H1 (cell line): ENCODE data around the gene ATXN7L3. TPM values are rescaled to one million over a fixed set of nuclear protein-coding genes. Genes with fewer than 3 reads are reported as not detected.

Source experiments
- CTCF ChIA-PET: fragments of 300-600 bp; sonication (Branson Sonifier 250); formaldehyde crosslinking; loops from one replicate; lab custom pipeline; 2021; ENCODE audit not compliant: partially characterized antibody; lab: Charles Lee
- POLR2A ChIA-PET: fragments of 300-600 bp; sonication (Branson Sonifier 250); formaldehyde crosslinking; loops from one replicate; lab custom pipeline; 2021; ENCODE audit warnings: inconsistent platforms; ENCODE audit not compliant: partially characterized antibody; lab: Charles Lee
- DNase-seq, 2 experiments: peaks; one replicate each; pipeline versions ENCODE4 v3.0.0 to v3.0.0-alpha.2; 2010 to 2022; ENCODE audit warnings: low spot score in 2 of 2, low read depth in 1 of 2, mixed read lengths in 1 of 2
- FAIRE-seq: peaks from 2 replicates; lab custom pipeline; 2011; peaks lifted over from hg19 to GRCh38; lab: Jason Lieb, UNC
- H2AFZ ChIP-seq: 2 replicates; pipeline ENCODE4 v1.8.1; 2012; ENCODE audit warnings: low read length, inconsistent platforms
- H2AK5ac ChIP-seq: 2 replicates; pipeline ENCODE4 v1.6.1; 2013; ENCODE audit warnings: low read depth, low read length
- H2BK120ac ChIP-seq: replicated peaks from 2 replicates; pipeline ENCODE3; 2013; ENCODE audit warnings: low read depth, low read length, inconsistent platforms
- H2BK12ac ChIP-seq: 2 replicates; pipeline ENCODE4 v1.6.1; 2013; ENCODE audit warnings: low read depth, low read length
- H2BK15ac ChIP-seq: 2 replicates; pipeline ENCODE4 v1.6.1; 2013; ENCODE audit warnings: low read length
- H2BK20ac ChIP-seq: 2 replicates; pipeline ENCODE4 v1.6.1; 2013; ENCODE audit warnings: low read length
- H2BK5ac ChIP-seq: 2 replicates; pipeline ENCODE4 v1.6.1; 2013; ENCODE audit warnings: low read depth, low read length
- H3K14ac ChIP-seq: 2 replicates; pipeline ENCODE4 v1.6.1; 2013; ENCODE audit warnings: inconsistent platforms; ENCODE audit not compliant: insufficient read length
- H3K18ac ChIP-seq: 2 replicates; pipeline ENCODE4 v1.6.1; 2013; ENCODE audit warnings: low read length; ENCODE audit errors: extremely low read depth
- H3K23ac ChIP-seq: 2 replicates; pipeline ENCODE4 v1.6.1; 2013; ENCODE audit warnings: inconsistent platforms; ENCODE audit not compliant: insufficient read length
- H3K23me2 ChIP-seq: 2 replicates; pipeline ENCODE4 v1.6.1; 2013; ENCODE audit warnings: low read depth, low read length
- H3K27ac ChIP-seq: 2 replicates; pipeline ENCODE4 v1.6.1; 2011; ENCODE audit warnings: low read depth, low read length, inconsistent platforms
- H3K27me3 ChIP-seq, 4 experiments: replicated peaks in 1 of 4; 1 replicate in 1 of 4; 2 replicates in 3 of 4; pipeline versions ENCODE4 v1.6.1 to v1.8.1; 2011 to 2013; ENCODE audit warnings: low read length in 3 of 4, mild to moderate bottlenecking in 3 of 4, inconsistent platforms in 2 of 4, mixed read lengths in 2 of 4, moderate library complexity in 1 of 4; ENCODE audit not compliant: control insufficient read depth in 3 of 4, insufficient read depth in 3 of 4; ENCODE audit errors: extremely low read depth in 1 of 4
- H3K36me3 ChIP-seq, 4 experiments: 2 replicates each; pipeline versions ENCODE4 v1.6.1 to v1.8.1; 2011 to 2013; ENCODE audit warnings: mild to moderate bottlenecking in 4 of 4, low read length in 3 of 4, moderate library complexity in 2 of 4, control low read depth in 1 of 4, inconsistent platforms in 1 of 4; ENCODE audit not compliant: insufficient read depth in 4 of 4, control insufficient read depth in 2 of 4
- H3K4ac ChIP-seq: replicated peaks from 2 replicates; pipeline ENCODE3; 2013; ENCODE audit warnings: low read length, low read depth, mixed read lengths, inconsistent platforms; ENCODE audit not compliant: insufficient read length
- H3K4me1 ChIP-seq, 4 experiments: replicated peaks in 1 of 4; 1 replicate in 1 of 4; 2 replicates in 3 of 4; pipeline versions ENCODE4 v1.6.1 to v1.8.1; 2011 to 2013; ENCODE audit warnings: low read length in 3 of 4, inconsistent platforms in 2 of 4, mixed read lengths in 1 of 4; ENCODE audit not compliant: insufficient read depth in 4 of 4, control insufficient read depth in 3 of 4
- H3K4me2 ChIP-seq, 2 experiments: 2 replicates each; pipeline versions ENCODE4 v1.6.1 to v1.8.1; 2011 to 2013; ENCODE audit warnings: low read depth in 2 of 2, low read length in 2 of 2, control low read depth in 1 of 2, inconsistent platforms in 1 of 2, mild to moderate bottlenecking in 1 of 2; ENCODE audit not compliant: insufficient read depth in 1 of 2
- H3K4me3 ChIP-seq, 4 experiments: fragments of 200-600, 300-600 bp in 1 of 4; sonication (generic), shearing (Covaris generic), sonication (Bioruptor Twin) in 1 of 4; 2 replicates each; pipeline versions ENCODE4 v1.5.1 to v1.8.1; 2011 to 2016; ENCODE audit warnings: low read length in 4 of 4, low read depth in 3 of 4, control low read depth in 2 of 4, inconsistent platforms in 2 of 4, mild to moderate bottlenecking in 2 of 4, mixed read lengths in 1 of 4, moderate library complexity in 1 of 4; ENCODE audit not compliant: insufficient read depth in 2 of 4; ENCODE audit errors: extremely low read depth in 1 of 4
- H3K56ac ChIP-seq: replicated peaks from 2 replicates; pipeline ENCODE3; 2013; ENCODE audit warnings: low read depth, mild to moderate bottlenecking, mixed read lengths, low read length, inconsistent platforms; ENCODE audit not compliant: insufficient read length
- H3K79me1 ChIP-seq: 2 replicates; pipeline ENCODE4 v1.6.1; 2013; ENCODE audit warnings: low read depth, low read length, control low read depth
- H3K79me2 ChIP-seq, 2 experiments: 2 replicates each; pipeline versions ENCODE4 v1.6.1 to v1.8.1; 2012 to 2013; ENCODE audit warnings: low read length in 2 of 2, mild to moderate bottlenecking in 2 of 2, inconsistent platforms in 1 of 2; ENCODE audit not compliant: insufficient read depth in 2 of 2, control insufficient read depth in 1 of 2
- H3K9ac ChIP-seq, 4 experiments: replicated peaks in 1 of 4; 1 replicate in 1 of 4; 2 replicates in 3 of 4; pipeline versions ENCODE4 v1.6.1 to v1.8.1; 2011 to 2013; ENCODE audit warnings: low read depth in 3 of 4, low read length in 3 of 4, control low read depth in 2 of 4, mild to moderate bottlenecking in 2 of 4, moderate library complexity in 2 of 4, inconsistent platforms in 1 of 4; ENCODE audit errors: extremely low read depth in 1 of 4
- H3K9me3 ChIP-seq, 2 experiments: 2 replicates each; pipeline versions ENCODE4 v1.6.1 to v1.8.1; 2012 to 2013; ENCODE audit warnings: mild to moderate bottlenecking in 2 of 2, moderate library complexity in 2 of 2, control low read depth in 1 of 2, inconsistent platforms in 1 of 2, low read depth in 1 of 2, low read length in 1 of 2, mixed read lengths in 1 of 2; ENCODE audit not compliant: insufficient read depth in 2 of 2
- H4K20me1 ChIP-seq, 2 experiments: replicated peaks in 1 of 2; 2 replicates each; pipeline versions ENCODE3 to v1.8.1; 2011 to 2013; ENCODE audit warnings: inconsistent platforms in 2 of 2, low read length in 2 of 2, mild to moderate bottlenecking in 1 of 2; ENCODE audit not compliant: insufficient read depth in 2 of 2, control insufficient read depth in 1 of 2
- H4K5ac ChIP-seq: 2 replicates; pipeline ENCODE4 v1.6.1; 2013; ENCODE audit warnings: low read length, low read depth, mixed read lengths, inconsistent platforms; ENCODE audit not compliant: insufficient read length
- H4K8ac ChIP-seq: 2 replicates; pipeline ENCODE4 v1.8.0; 2013; ENCODE audit warnings: mild to moderate bottlenecking, moderate library complexity, low read length, inconsistent platforms; ENCODE audit not compliant: insufficient read depth; ENCODE audit errors: extremely low read depth
- H4K91ac ChIP-seq: replicated peaks from 2 replicates; pipeline ENCODE3; 2013; ENCODE audit warnings: low read length, mixed read lengths, inconsistent platforms; ENCODE audit not compliant: insufficient read length
- BCL11A ChIP-seq, 2 experiments: IDR thresholded peaks; one replicate each; pipeline ENCODE4 v1.6.1; 2011; ENCODE audit warnings: low read depth in 2 of 2, low read length in 2 of 2, mild to moderate bottlenecking in 2 of 2
- BRCA1 ChIP-seq: IDR thresholded peaks from 2 replicates; pipeline ENCODE4 v1.6.1; 2012; ENCODE audit warnings: low read depth, low read length, improper control_type of control experiment
- CHD1 ChIP-seq: IDR thresholded peaks from 2 replicates; pipeline ENCODE4 v1.6.1; 2012; ENCODE audit warnings: low read depth, low read length, improper control_type of control experiment
- CTBP2 ChIP-seq: IDR thresholded peaks from 2 replicates; pipeline ENCODE4 v1.7.0; 2011; ENCODE audit warnings: borderline replicate concordance, mild to moderate bottlenecking, moderate library complexity, mixed read lengths, low read length; ENCODE audit not compliant: insufficient read depth, insufficient read length
- EGR1 ChIP-seq: IDR thresholded peaks from 2 replicates; pipeline ENCODE4 v1.6.1; 2011; ENCODE audit warnings: low read depth, low read length, borderline replicate concordance
- GTF2F1 ChIP-seq: IDR thresholded peaks from 2 replicates; pipeline ENCODE4 v1.6.1; 2012; ENCODE audit warnings: low read depth, low read length, improper control_type of control experiment, borderline replicate concordance
- KDM5A ChIP-seq: fragments of 200-600 bp; IDR thresholded peaks from 2 replicates; pipeline ENCODE4 v1.7.1; 2012; ENCODE audit warnings: mild to moderate bottlenecking, low read length, inconsistent platforms, mixed read lengths
- RXRA ChIP-seq: IDR thresholded peaks from 2 replicates; pipeline ENCODE4 v1.6.1; 2011; ENCODE audit warnings: low read depth, mild to moderate bottlenecking, low read length, moderate library complexity; ENCODE audit not compliant: insufficient read depth
- SAP30 ChIP-seq: fragments of 300-600 bp; sonication (generic); IDR thresholded peaks from 2 replicates; pipeline ENCODE4 v1.7.1; 2012; ENCODE audit warnings: low read length, moderate library complexity, mild to moderate bottlenecking, inconsistent platforms; ENCODE audit not compliant: insufficient read depth, insufficient replicate concordance
- SP1 ChIP-seq: IDR thresholded peaks from 2 replicates; pipeline ENCODE4 v1.6.1; 2011; ENCODE audit warnings: low read depth, low read length
- SP2 ChIP-seq: IDR thresholded peaks from 2 replicates; pipeline ENCODE4 v1.6.1; 2012; ENCODE audit warnings: mild to moderate bottlenecking, low read length, inconsistent platforms
- TAF1 ChIP-seq: IDR thresholded peaks from 2 replicates; pipeline ENCODE4 v1.6.1; 2011; ENCODE audit warnings: mild to moderate bottlenecking, low read depth, low read length
- TBP ChIP-seq: IDR thresholded peaks from 2 replicates; pipeline ENCODE4 v1.6.1; 2011; ENCODE audit warnings: low read depth, low read length, improper control_type of control experiment
- TCF12 ChIP-seq: IDR thresholded peaks from 2 replicates; pipeline ENCODE4 v1.6.1; 2011; ENCODE audit warnings: low read depth, mild to moderate bottlenecking, low read length
- WGBS, 2 experiments: shearing (Covaris generic) in 1 of 2; methylation state at CpG; one replicate each; pipeline versions ENCODE4 v1.1.6 to v1.1.7; 2013 to 2015; ENCODE audit warnings: low lambda C conversion rate in 2 of 2, mixed read lengths in 2 of 2, inconsistent platforms in 1 of 2, low coverage in 1 of 2, missing lambda C conversion rate in 1 of 2; ENCODE audit not compliant: insufficient replicate concordance in 2 of 2, insufficient coverage in 1 of 2, insufficient read length in 1 of 2; ENCODE audit errors: extremely low coverage in 1 of 2, missing lambda C conversion rate in 1 of 2; 5-methylcytosine and 5-hydroxymethylcytosine counted together
- polyA plus RNA-seq, 7 experiments: library from polyadenylated mRNA; depleted of rRNA in 3 of 7; stranded (reverse) in 5 of 7; unstranded in 2 of 7; fragments of >200 nt in 5 of 7; fragments of 200-250 nt in 2 of 7; gene quantifications; 1 replicate in 5 of 7; 2 replicates in 1 of 7; 4 replicates in 1 of 7; pipeline versions ENCODE4 v1.2.1 to v1.2.3, GENCODE V29; 2011 to 2013; ENCODE audit warnings: missing spikeins in 2 of 7, mixed read lengths in 2 of 7
- total RNA-seq: library from RNA; stranded (reverse); fragmentation: NEBNext Ultra II Directional; extraction: Animal tissue kit (Norgen Biotek cat#: 25700); gene quantifications from 2 replicates; pipeline ENCODE4 v1.2.1, GENCODE V29; 2021

Gene ATXN7L3
- total and polyA plus RNA-seq, 2 of the 8 experiments (the other 6 are each of a cell fraction or from before 2014, with no cell fraction given) = 53.7 to 103 TPM

DNA sequence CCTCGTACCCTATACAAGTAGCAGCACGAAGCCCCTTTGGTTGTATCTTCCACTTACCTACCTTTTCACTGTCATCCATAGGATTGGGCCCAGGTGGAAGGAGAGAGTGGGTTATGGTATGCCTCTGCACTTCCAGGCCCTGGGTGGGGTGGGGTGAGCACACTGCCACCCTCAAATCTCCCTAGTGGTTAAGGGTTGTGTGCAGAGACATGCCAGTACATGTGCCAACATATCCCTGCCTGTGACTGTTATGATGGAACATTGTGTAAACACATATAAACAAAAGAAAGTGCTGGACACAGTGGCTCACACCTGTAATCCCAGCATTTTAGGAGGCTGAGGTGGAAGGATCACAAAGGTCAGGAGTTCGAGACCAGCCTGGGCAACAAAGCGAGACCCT lies 46.8 kb downstream of the ATXN7L3 start:
- Histone ChIP-seq H2AFZ (no peak overlapping the region), H2BK5ac (peak overlapping the region; percentile 49; the same call in 1 of the 2 replicates), H3K4me3 (no peak overlapping the region), H2AK5ac (no peak overlapping the region), H3K18ac (no peak overlapping the region), H2BK15ac (no peak overlapping the region), H3K23ac (no peak overlapping the region), H3K9ac (no peak overlapping the region), H2BK20ac (no peak overlapping the region), H3K4ac (no peak overlapping the region), H3K56ac (no peak overlapping the region), H3K4me1 (no peaks in the 10 kb centered on the region), H3K14ac (no peak overlapping the region), H4K8ac (no peak overlapping the region), H4K20me1 (peaks cover 4 to 14% of the 10 kb centered on the region in 2 experiments), H2BK12ac (no peak overlapping the region), H3K79me2 (peaks cover 0 to 33% of the 10 kb centered on the region in 2 experiments; a peak in 2 of 4 replicates), H4K91ac (no peak overlapping the region), H3K9me3 (no peaks in the 10 kb centered on the region), H3K27me3 (no peaks in the 10 kb centered on the region), H4K5ac (no peak overlapping the region), H3K23me2 (no peaks in the 10 kb centered on the region), H3K4me2 (no peak overlapping the region), H3K36me3 (peaks cover 12 to 49% (median 26%) of the 10 kb centered on the region in 4 experiments), H2BK120ac (no peak overlapping the region), H3K27ac (no peak overlapping the region), H3K79me1 (peaks cover 9% of the 10 kb centered on the region)
- ChIA-PET POLR2A (interaction anchor here (2.9 kb wide), 1 partner anchor 15 kb away, joined by 11 read pairs; no protein-coding TSS in a partner anchor), CTCF (interaction anchor here (1.4 to 2.3 kb wide), 2 partner anchors 38 to 68 kb away, joined by 3 to 9 read pairs; no protein-coding TSS in a partner anchor)
- 93% methylated on average over 4 of the region's 4 CpGs; no CpG with 5 or more reads in 1 of the 2 experiments for WGBS, 2 experiments
- TF ChIP-seq KDM5A (no peak), TAF1 (no peak), SP2 (no peak), BRCA1 (no peak), GTF2F1 (no peak), RXRA (no peak), BCL11A (IDR thresholded peaks at IDR 0.05; ENCODE audit: low read depth in 2 of 2, low read length in 2 of 2) (no peak), SP1 (no peak), TCF12 (no peak), CTBP2 (no peak), EGR1 (no peak), SAP30 (no peak), CHD1 (no peak), TBP (no peak)
- FAIRE-seq (no peak), DNase-seq (no peak)
